ENCODE data around the gene GET4. TPM values are rescaled to one million over a fixed set of nuclear protein-coding genes. Genes with fewer than 3 reads are reported as not detected.
A peak's percentile ranks its signal among the peaks of the same experiment; 100 is the strongest.

Gene GET4
- total RNA-seq, 1 experiment from 2014 or later = 130 TPM

DNA sequence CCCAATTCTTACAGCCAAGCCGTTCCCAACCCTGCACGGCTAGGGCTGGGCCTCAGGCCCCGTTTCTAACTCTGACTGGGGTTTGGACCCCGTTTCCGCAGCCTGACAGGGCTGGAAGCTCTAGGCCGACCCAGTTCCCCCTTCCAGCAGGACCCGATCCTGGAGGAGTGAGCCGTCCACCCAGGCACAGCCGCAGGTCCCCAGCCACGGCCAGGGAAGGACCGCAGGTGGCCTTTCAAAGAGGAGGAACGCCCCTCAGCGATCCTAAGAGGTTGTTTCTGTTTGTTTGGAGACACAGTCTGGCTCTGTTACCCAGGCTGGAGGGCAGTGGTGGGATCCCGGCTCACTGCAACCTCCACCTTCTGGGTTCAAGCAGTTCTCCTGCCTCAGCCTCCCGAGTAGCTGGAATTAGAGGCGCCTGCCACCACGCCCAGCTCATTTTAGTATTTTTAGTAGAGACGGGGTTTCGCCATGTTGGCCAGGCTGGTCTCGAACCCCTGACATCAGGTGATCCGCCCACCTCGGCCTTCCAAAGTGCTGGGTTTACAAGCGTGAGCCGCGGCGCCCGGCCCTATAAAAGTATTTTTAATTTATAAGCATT lies 778 bp upstream of the GET4 start:
- no peaks in the 10 kb centered on the region for H3K27me3 Mint-ChIP-seq (ENCODE audit: insufficient read depth, unreplicated experiment)
- peak overlapping the region; percentile 42 for H3K27ac Mint-ChIP-seq (ENCODE audit: unreplicated experiment)
- H3K9me3 ChIP-seq = no peaks in the 10 kb centered on the region
- peak overlapping the region; percentile 100 for H3K4me3 Mint-ChIP-seq (ENCODE audit: unreplicated experiment)
- TF ChIP-seq, protein P1, sequence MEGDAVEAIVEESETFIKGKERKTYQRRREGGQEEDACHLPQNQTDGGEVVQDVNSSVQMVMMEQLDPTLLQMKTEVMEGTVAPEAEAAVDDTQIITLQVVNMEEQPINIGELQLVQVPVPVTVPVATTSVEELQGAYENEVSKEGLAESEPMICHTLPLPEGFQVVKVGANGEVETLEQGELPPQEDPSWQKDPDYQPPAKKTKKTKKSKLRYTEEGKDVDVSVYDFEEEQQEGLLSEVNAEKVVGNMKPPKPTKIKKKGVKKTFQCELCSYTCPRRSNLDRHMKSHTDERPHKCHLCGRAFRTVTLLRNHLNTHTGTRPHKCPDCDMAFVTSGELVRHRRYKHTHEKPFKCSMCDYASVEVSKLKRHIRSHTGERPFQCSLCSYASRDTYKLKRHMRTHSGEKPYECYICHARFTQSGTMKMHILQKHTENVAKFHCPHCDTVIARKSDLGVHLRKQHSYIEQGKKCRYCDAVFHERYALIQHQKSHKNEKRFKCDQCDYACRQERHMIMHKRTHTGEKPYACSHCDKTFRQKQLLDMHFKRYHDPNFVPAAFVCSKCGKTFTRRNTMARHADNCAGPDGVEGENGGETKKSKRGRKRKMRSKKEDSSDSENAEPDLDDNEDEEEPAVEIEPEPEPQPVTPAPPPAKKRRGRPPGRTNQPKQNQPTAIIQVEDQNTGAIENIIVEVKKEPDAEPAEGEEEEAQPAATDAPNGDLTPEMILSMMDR (IDR thresholded peaks at IDR 0.05; ENCODE audit: insufficient read depth in 1 of 2, low read depth in 1 of 2, low read length in 1 of 2, severe bottlenecking in 1 of 2, unreplicated experiment in 1 of 2) = no peak
- H3K4me1 ChIP-seq = peaks cover 35% of the 10 kb centered on the region
- CTCF ChIA-PET = interaction anchor here (0.5 to 3.6 kb wide), 4 partner anchors 39 to 455 kb away, joined by 3 to 58 read pairs (median 4); no protein-coding TSS in a partner anchor
- BruUV-seq (replicated peaks) = TSS peak; percentile 67
- no peaks in the 10 kb centered on the region for H3K9me3 Mint-ChIP-seq (ENCODE audit: unreplicated experiment)
- H3K36me3 Mint-ChIP-seq (ENCODE audit: insufficient read depth, unreplicated experiment) = peaks cover 53% of the 10 kb centered on the region
- POLR2A ChIA-PET = interaction anchor here (1.0 kb wide), 1 partner anchor 59 kb away, joined by 3 read pairs; no protein-coding TSS in a partner anchor
- H3K4me3 ChIP-seq (ENCODE audit: low read depth, low read length) = peak overlapping the region; percentile 20
- DNase-seq = no peak
- intact Hi-C loops (cut with micrococcal nuclease; ENCODE audit: unreplicated experiment) = loop anchor here (2.0 kb wide), 1 partner anchor 77 kb away; no protein-coding TSS in a partner anchor
- H3K4me1 Mint-ChIP-seq (ENCODE audit: low read depth, unreplicated experiment) = peaks cover 9% of the 10 kb centered on the region
- H3K36me3 ChIP-seq (ENCODE audit: control insufficient read depth, insufficient read depth, low read length) = peaks cover 4% of the 10 kb centered on the region
- H3K27me3 ChIP-seq (replicated peaks; ENCODE audit: control insufficient read depth, insufficient read depth, low read length) = no peaks in the 10 kb centered on the region

DNA sequence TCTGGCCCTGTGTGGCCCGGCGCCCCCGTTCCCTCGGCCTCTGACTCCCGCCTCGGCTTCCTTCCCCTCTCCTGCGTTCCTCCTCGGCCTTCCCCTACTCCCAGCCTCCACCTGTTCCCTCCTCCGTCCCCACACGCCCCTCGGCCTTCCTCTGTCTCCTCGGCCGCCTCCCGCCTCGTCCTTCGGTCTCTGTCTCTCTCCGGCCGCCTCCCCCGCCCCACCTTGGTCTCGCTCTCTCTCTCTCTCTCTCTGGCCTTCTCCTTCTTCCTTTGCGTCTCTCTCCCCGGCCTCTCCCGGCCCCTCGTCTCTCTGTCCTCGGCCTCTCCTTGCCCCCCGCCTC lies 588 bp downstream of the GET4 start:
- Mint-ChIP-seq H3K27ac (ENCODE audit: unreplicated experiment) (peak overlapping the region; percentile 95), H3K4me1 (ENCODE audit: low read depth, unreplicated experiment) (peaks cover 9% of the 10 kb centered on the region), H3K4me3 (ENCODE audit: unreplicated experiment) (peak overlapping the region; percentile 100), H3K36me3 (ENCODE audit: insufficient read depth, unreplicated experiment) (peaks cover 42% of the 10 kb centered on the region), H3K9me3 (ENCODE audit: unreplicated experiment) (no peaks in the 10 kb centered on the region), H3K27me3 (ENCODE audit: insufficient read depth, unreplicated experiment) (no peaks in the 10 kb centered on the region)
- ChIA-PET CTCF (no interaction called here), POLR2A (no interaction called here)
- Histone ChIP-seq H3K4me1 (peaks cover 35% of the 10 kb centered on the region), H3K4me3 (ENCODE audit: low read depth, low read length) (peak overlapping the region; percentile 97), H3K27me3 (replicated peaks; ENCODE audit: control insufficient read depth, insufficient read depth, low read length) (no peaks in the 10 kb centered on the region), H3K9me3 (no peaks in the 10 kb centered on the region), H3K36me3 (ENCODE audit: control insufficient read depth, insufficient read depth, low read length) (peaks cover 4% of the 10 kb centered on the region)
- TF ChIP-seq, protein P1 (IDR thresholded peaks at IDR 0.05; ENCODE audit: insufficient read depth in 1 of 2, low read depth in 1 of 2, low read length in 1 of 2, severe bottlenecking in 1 of 2, unreplicated experiment in 1 of 2) = no peak
- no TSS peak for BruUV-seq (replicated peaks)
- intact Hi-C loops (cut with micrococcal nuclease; ENCODE audit: unreplicated experiment) = loop anchor here (2.0 kb wide), 1 partner anchor 76 kb away; no protein-coding TSS in a partner anchor
- peak in 1 of 2 experiments; percentile 60 for DNase-seq

DNA sequence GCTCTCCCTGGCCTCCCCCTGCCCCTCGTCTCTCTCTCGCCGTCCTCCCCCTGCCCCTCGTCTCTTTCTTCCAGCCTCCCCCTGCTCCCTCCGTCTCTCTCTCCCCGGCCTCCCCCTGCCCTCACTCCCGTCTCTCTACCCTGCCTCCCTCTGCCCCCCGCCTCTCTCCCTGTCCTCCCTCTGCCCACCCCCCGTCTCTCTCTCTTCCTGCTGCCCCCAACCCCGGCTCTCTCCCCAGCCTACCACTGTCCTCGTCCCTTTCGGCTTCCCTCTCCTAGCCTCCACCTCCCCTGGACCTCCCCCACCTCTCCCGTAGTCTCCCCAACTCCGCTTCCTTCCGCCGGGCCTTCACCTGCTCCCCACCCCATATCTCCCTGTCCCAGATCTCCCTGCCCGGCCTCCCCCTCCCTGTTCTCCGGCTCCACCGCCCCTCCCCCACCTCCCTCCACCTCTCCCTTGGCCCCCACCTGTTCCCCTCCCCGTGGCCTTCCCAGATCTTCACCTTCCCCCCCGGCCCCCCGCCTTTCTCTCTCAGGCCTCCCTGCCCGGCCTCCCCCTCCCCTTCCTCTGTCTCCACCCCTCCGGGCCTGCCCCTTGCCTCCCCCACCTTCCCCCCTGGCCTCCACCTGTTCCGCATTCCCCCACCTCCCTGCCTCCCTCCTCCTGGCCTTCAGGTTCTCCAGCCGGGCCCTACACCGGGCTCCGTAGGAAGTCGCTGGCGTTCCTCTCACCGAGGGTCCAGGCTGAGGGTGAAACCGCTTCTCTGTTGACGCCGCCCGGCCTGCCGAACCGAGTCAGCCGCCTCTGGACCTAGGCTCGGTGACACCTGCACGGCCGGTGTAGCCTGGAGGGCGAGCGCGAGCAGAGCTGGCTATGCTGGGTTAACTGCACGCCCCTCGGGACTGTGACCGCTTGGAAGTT lies 1.2 kb downstream of the GET4 start:
- TF ChIP-seq, protein P1 (IDR thresholded peaks at IDR 0.05; ENCODE audit: insufficient read depth in 1 of 2, low read depth in 1 of 2, low read length in 1 of 2, severe bottlenecking in 1 of 2, unreplicated experiment in 1 of 2) = no peak
- peak overlapping the region; percentile 95 for H3K27ac Mint-ChIP-seq (ENCODE audit: unreplicated experiment)
- H3K4me3 ChIP-seq (ENCODE audit: low read depth, low read length) = peak overlapping the region; percentile 97
- intact Hi-C loops (cut with micrococcal nuclease; ENCODE audit: unreplicated experiment) = loop anchor here (2.0 kb wide), 1 partner anchor 75 kb away; no protein-coding TSS in a partner anchor
- H3K27me3 ChIP-seq (replicated peaks; ENCODE audit: control insufficient read depth, insufficient read depth, low read length) = no peaks in the 10 kb centered on the region
- H3K4me3 Mint-ChIP-seq (ENCODE audit: unreplicated experiment) = peak overlapping the region; percentile 100
- H3K36me3 ChIP-seq (ENCODE audit: control insufficient read depth, insufficient read depth, low read length) = peaks cover 2% of the 10 kb centered on the region
- peaks cover 35% of the 10 kb centered on the region for H3K4me1 ChIP-seq
- H3K9me3 ChIP-seq = no peaks in the 10 kb centered on the region
- H3K9me3 Mint-ChIP-seq (ENCODE audit: unreplicated experiment) = no peaks in the 10 kb centered on the region
- peaks cover 9% of the 10 kb centered on the region for H3K4me1 Mint-ChIP-seq (ENCODE audit: low read depth, unreplicated experiment)
- CTCF ChIA-PET = no interaction called here
- H3K36me3 Mint-ChIP-seq (ENCODE audit: insufficient read depth, unreplicated experiment) = peaks cover 40% of the 10 kb centered on the region
- no peaks in the 10 kb centered on the region for H3K27me3 Mint-ChIP-seq (ENCODE audit: insufficient read depth, unreplicated experiment)
- POLR2A ChIA-PET = no interaction called here
- no TSS peak for BruUV-seq (replicated peaks)
- peak; percentile 72 to 84 for DNase-seq
